ENCODE measurements around the gene HAUS3.

DNA sequence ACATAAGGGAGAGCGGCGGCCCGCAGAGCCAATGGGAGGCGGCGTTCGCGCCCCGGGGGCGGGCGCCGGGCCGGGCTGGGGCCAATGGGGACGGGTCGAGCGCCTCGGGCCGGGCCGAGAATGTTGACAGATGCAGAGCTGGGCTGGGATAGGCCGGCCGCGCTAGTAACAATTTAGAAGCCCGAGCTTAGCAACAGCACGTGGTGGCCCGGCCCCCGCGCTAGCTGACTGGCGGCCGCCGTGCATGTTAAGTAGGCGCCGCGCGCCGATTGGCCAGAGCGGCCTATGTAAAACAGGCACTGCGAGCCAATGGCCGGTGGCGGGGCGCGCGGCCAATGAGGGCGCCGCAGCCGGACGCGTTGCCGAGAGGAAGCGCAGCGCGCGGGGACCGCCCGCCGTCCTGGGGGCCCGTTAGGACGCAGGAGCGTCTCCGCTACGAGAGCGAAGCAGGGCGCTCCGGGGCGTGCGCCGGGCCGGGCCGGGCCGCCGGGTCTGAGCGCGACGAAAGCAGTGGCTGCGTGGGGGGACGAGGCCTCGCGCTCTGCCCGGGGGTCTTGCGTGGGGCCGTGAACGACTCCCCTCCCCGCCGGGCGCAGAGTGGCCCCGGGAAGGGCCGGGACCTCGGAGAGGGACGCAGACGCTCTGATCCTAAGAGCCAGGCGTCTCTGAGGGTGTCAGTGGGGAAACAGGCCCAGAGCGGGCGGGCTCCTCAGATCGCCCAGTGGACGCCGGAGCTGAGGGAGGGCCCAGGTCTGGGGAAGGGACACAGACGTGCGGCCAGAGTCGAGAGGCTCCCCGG, 20.4 kb upstream of the HAUS3 start:
- TF ChIP-seq ZNF70 (CRISPR knock-in tag; IDR thresholded peaks at IDR 0.05) (no peak), PPARA (CRISPR knock-in tag; IDR thresholded peaks at IDR 0.05; ENCODE audit: borderline replicate concordance) (no peak), ZFP3 (CRISPR knock-in tag; IDR thresholded peaks at IDR 0.05) (no peak), ARNTL (CRISPR knock-in tag; IDR thresholded peaks at IDR 0.05; ENCODE audit: borderline replicate concordance, low read depth) (no peak), CSDC2 (CRISPR knock-in tag; IDR thresholded peaks at IDR 0.05) (no peak), ZNF8 (CRISPR knock-in tag; IDR thresholded peaks at IDR 0.05) (no peak), ZNF565 (CRISPR knock-in tag; conservative IDR thresholded peaks at IDR 0.05; ENCODE audit: low read depth) (no peak), TCF4 (CRISPR knock-in tag; IDR thresholded peaks at IDR 0.05; ENCODE audit: borderline replicate concordance) (no peak), BACH2 (CRISPR knock-in tag; IDR thresholded peaks at IDR 0.05; ENCODE audit: borderline replicate concordance) (no peak)
- TF ChIP-seq, protein P1, sequence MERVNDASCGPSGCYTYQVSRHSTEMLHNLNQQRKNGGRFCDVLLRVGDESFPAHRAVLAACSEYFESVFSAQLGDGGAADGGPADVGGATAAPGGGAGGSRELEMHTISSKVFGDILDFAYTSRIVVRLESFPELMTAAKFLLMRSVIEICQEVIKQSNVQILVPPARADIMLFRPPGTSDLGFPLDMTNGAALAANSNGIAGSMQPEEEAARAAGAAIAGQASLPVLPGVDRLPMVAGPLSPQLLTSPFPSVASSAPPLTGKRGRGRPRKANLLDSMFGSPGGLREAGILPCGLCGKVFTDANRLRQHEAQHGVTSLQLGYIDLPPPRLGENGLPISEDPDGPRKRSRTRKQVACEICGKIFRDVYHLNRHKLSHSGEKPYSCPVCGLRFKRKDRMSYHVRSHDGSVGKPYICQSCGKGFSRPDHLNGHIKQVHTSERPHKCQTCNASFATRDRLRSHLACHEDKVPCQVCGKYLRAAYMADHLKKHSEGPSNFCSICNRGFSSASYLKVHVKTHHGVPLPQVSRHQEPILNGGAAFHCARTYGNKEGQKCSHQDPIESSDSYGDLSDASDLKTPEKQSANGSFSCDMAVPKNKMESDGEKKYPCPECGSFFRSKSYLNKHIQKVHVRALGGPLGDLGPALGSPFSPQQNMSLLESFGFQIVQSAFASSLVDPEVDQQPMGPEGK (CRISPR knock-in tag; IDR thresholded peaks at IDR 0.05; ENCODE audit: borderline replicate concordance) = no peak

Data from SK-N-SH treated with all-trans-retinoic acid at 6 μM for 48 hours (cell line).